Left lung (tissue), 10 donors: ENCODE results near the gene DOCK8. TPM values are rescaled to one million over a fixed set of nuclear protein-coding genes. Genes with fewer than 3 reads are reported as not detected.

ENCODE experiments used
- ATAC-seq: fragments of 200-7000 bp; cut with Tn5 transposase; one replicate; pipeline ENCODE4 v1.9.1; 2020; ENCODE audit warnings: moderate library complexity
- DNase-seq, 4 donors: peaks; one replicate each; pipeline ENCODE4 v3.0.0-alpha.2; 2013 to 2020
- H3K27ac ChIP-seq, 2 donors: fragments of 200-600 bp; sonication (generic) in 1 of 2; one replicate each; pipeline versions ENCODE4 v1.5.0 to v1.8.0; 2020 to 2021
- H3K27me3 ChIP-seq, 2 donors: fragments of 200-600 bp; sonication (generic) in 1 of 2; one replicate each; pipeline versions ENCODE4 v1.5.0 to v1.8.0; 2020 to 2021
- H3K36me3 ChIP-seq, 2 donors: fragments of 200-600 bp; sonication (generic) in 1 of 2; one replicate each; pipeline versions ENCODE4 v1.5.0 to v1.8.0; 2020 to 2021
- H3K4me1 ChIP-seq, 2 donors: fragments of 200-600 bp; one replicate each; pipeline ENCODE4 v1.8.0; 2021
- H3K4me3 ChIP-seq, 2 donors: fragments of 200-600 bp; sonication (generic) in 1 of 2; one replicate each; pipeline versions ENCODE4 v1.5.0 to v1.8.0; 2020 to 2021; ENCODE audit warnings: mild to moderate bottlenecking in 1 of 2
- H3K9me3 ChIP-seq, 2 donors: fragments of 200-600 bp; sonication (generic) in 1 of 2; one replicate each; pipeline versions ENCODE4 v1.5.0 to v1.8.0; 2020 to 2021
- intact Hi-C, 2 donors: fragments of 100-400 bp; cut with DNase I; formaldehyde crosslinking; loops; one replicate each; pipeline versions ENCODE4 v1.11.2 to v1.14.2; 2022
- polyA plus RNA-seq, 6 donors: library from polyadenylated mRNA; unstranded; fragments of 120-200 nt; gene quantifications; one replicate each; pipeline ENCODE4 v1.2.1, GENCODE V29; 2013; ENCODE audit not compliant: insufficient read length in 6 of 6
- total RNA-seq, 2 donors: library from RNA; stranded (reverse); fragmentation: NEBNext Ultra II Directional; extraction: Animal tissue kit (Norgen Biotek cat#: 25700); gene quantifications; one replicate each; pipeline ENCODE4 v1.2.1, GENCODE V29; 2021
- TF ChIP-seq, protein P1 (sequence below), 2 donors: fragments of 200-600 bp; sonication (generic) in 1 of 2; IDR thresholded peaks; one replicate each; pipeline versions ENCODE4 v1.5.0 to v1.8.0; 2021; ENCODE audit warnings: antibody characterized with exemption in 2 of 2
- donor health status: DM: no; HTN: yes; CAD: no.
- donor health status: DM: no; HTN: no; CAD: no.

Gene DOCK8
- total and polyA plus RNA-seq, 8 donors: 5.9 to 95.9 (median 8.5) TPM

DNA sequence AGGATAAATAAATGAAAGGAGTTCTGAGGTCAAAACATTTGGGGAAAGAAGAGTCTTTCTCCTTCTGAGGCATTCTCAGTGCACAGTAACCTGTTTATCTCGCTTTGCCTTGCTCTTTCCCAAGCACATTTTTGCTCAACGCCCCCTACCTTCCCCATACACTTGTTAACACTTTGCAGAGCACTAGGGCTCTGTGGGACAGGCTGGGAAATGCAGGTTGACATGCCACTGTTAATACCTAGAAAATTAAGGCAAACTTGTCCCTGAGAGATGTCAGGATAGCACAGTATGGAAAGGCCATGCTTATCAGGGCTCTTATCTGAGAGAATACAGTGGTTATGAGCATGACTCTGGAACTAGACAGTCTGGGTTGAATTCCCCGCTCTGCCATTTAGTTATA is 152.0 kb downstream of the DOCK8 start:
- no peaks in the 10 kb centered on the region for H3K27me3 ChIP-seq
- no peak for DNase-seq
- no peak overlapping the region for H3K27ac ChIP-seq
- intact Hi-C loops: no loop called here
- no peaks in the 10 kb centered on the region for H3K4me1 ChIP-seq
- H3K9me3 ChIP-seq: no peaks in the 10 kb centered on the region
- peaks cover 0 to 67% of the 10 kb centered on the region in 2 donors for H3K36me3 ChIP-seq
- no peak for ATAC-seq
- no peak overlapping the region for H3K4me3 ChIP-seq
- TF ChIP-seq, protein P1, sequence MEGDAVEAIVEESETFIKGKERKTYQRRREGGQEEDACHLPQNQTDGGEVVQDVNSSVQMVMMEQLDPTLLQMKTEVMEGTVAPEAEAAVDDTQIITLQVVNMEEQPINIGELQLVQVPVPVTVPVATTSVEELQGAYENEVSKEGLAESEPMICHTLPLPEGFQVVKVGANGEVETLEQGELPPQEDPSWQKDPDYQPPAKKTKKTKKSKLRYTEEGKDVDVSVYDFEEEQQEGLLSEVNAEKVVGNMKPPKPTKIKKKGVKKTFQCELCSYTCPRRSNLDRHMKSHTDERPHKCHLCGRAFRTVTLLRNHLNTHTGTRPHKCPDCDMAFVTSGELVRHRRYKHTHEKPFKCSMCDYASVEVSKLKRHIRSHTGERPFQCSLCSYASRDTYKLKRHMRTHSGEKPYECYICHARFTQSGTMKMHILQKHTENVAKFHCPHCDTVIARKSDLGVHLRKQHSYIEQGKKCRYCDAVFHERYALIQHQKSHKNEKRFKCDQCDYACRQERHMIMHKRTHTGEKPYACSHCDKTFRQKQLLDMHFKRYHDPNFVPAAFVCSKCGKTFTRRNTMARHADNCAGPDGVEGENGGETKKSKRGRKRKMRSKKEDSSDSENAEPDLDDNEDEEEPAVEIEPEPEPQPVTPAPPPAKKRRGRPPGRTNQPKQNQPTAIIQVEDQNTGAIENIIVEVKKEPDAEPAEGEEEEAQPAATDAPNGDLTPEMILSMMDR (IDR thresholded peaks at IDR 0.05): no peak

DNA sequence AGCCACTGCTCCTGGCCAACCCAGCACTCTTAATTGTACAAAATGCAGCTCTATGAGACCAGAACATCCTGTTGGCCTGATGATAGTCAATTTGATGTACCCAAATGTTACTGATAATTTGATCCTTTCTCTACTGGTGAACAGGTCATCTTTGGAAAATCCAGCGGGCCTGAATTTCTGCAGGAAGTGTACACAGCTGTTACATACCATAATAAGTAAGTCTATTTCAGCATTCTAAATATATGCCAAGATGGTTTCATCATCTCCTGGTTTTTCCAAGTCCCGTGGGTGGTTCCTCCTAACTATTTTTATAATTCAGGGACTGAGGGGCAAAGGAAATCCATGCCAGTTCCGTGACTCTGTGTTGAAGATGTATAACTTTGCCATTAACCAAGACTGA is 155.4 kb downstream of the DOCK8 start:
- Histone ChIP-seq H3K4me3 (no peak overlapping the region), H3K36me3 (peaks cover 0 to 94% of the 10 kb centered on the region in 2 donors), H3K27ac (no peak overlapping the region), H3K9me3 (no peaks in the 10 kb centered on the region), H3K27me3 (no peaks in the 10 kb centered on the region), H3K4me1 (no peaks in the 10 kb centered on the region)
- no peak for ATAC-seq
- intact Hi-C loops: no loop called here
- TF ChIP-seq, protein P1 (IDR thresholded peaks at IDR 0.05): no peak
- no peak for DNase-seq

DNA sequence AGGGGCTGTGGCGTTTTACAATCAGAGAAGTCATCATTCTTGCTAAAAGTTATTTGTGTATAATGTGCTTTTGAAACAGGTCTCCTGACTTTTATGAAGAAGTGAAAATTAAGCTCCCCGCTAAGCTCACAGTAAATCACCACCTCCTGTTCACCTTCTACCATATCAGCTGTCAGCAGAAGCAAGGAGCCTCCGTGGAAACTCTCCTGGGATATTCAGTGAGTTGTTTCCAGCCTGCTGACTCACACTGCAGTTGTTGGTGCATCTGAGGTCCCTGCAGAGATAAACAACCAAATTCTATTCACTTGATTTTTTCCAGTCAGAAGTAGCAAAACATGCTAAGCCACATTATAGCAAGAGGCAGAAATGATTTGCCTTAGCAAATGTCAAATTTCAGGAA is 156.7 kb downstream of the DOCK8 start:
- Histone ChIP-seq H3K36me3 (peaks cover 0 to 94% of the 10 kb centered on the region in 2 donors), H3K9me3 (no peaks in the 10 kb centered on the region), H3K27me3 (no peaks in the 10 kb centered on the region), H3K4me1 (no peaks in the 10 kb centered on the region), H3K4me3 (no peak overlapping the region), H3K27ac (no peak overlapping the region)
- ATAC-seq: no peak
- intact Hi-C loops: no loop called here
- TF ChIP-seq, protein P1 (IDR thresholded peaks at IDR 0.05): no peak
- no peak for DNase-seq

DNA sequence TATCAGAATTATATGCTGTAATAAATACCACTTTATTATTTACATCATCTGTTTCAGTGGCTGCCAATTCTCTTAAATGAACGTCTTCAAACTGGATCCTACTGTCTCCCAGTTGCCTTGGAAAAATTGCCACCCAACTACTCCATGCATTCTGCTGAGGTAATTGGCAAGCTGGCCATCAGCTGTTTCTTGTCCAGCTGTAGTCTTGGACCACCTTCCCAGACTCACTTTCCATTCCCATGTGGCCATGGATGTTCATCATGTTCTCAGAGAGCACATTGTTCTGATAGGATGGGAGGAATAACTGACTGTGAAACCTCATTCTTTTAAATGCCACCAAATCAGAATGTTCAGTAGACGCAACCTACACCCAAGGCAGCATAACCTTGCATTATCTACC is 157.5 kb downstream of the DOCK8 start:
- intact Hi-C loops: no loop called here

DNA sequence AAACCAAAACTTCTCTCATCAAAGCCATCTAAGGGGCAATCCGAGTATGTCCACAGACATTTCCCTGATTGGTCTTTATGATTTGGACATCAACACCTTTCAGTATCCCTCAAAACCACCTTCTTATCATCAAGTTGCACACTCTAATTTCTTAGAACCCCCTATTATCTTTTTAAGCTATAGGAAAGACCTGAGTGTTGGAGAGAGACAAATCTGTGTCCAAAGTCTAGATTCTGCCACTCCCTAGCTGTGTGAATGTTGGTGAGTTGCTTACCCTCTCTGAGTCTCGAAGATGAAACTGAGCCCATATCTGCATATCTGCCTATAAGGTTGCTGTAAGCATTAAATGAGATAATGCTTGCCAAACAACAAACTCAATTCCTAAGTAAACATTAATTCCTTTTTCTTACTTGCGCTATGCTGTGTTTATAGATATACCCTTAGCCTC is 159.1 kb downstream of the DOCK8 start:
- Histone ChIP-seq H3K9me3 (no peaks in the 10 kb centered on the region), H3K27me3 (no peaks in the 10 kb centered on the region), H3K36me3 (peaks cover 0 to 100% of the 10 kb centered on the region in 2 donors), H3K4me1 (no peaks in the 10 kb centered on the region), H3K4me3 (no peak overlapping the region), H3K27ac (no peak overlapping the region)
- no peak for DNase-seq
- no peak for ATAC-seq
- TF ChIP-seq, protein P1 (IDR thresholded peaks at IDR 0.05): no peak
- intact Hi-C loops: no loop called here

More for the DNA sequence above, 157.5 kb downstream of the DOCK8 start:
- TF ChIP-seq, protein P1 (IDR thresholded peaks at IDR 0.05): no peak
- H3K36me3 ChIP-seq: peaks cover 0 to 96% of the 10 kb centered on the region in 2 donors
- no peak overlapping the region for H3K4me3 ChIP-seq
- H3K4me1 ChIP-seq: no peaks in the 10 kb centered on the region
- no peak for DNase-seq
- ATAC-seq: no peak
- no peak overlapping the region for H3K27ac ChIP-seq
- no peaks in the 10 kb centered on the region for H3K27me3 ChIP-seq
- H3K9me3 ChIP-seq: no peaks in the 10 kb centered on the region
